Heart left ventricle (tissue), 16 donors: Measurements from ENCODE around the gene MCTP1. TPM values are rescaled to one million over a fixed set of nuclear protein-coding genes. Genes with fewer than 3 reads are reported as not detected.

Experiments
- ATAC-seq, 4 donors: fragments of 200-7000 bp; cut with Tn5 transposase; one replicate each; pipeline ENCODE4 v1.9.1; 2020 to 2022; ENCODE audit warnings: moderate library complexity in 4 of 4, mild to moderate bottlenecking in 3 of 4, moderate number of reproducible peaks in 1 of 4
- DNase-seq, 5 donors: peaks; one replicate each; pipeline ENCODE4 v3.0.0-alpha.2; 2020
- H3K27ac ChIP-seq, 12 donors: fragments of 200-600 bp; sonication (generic) in 4 of 12; one replicate each; pipeline versions ENCODE4 v1.5.0 to v1.8.0; 2016 to 2022; ENCODE audit warnings: mild to moderate bottlenecking in 2 of 12
- H3K27me3 ChIP-seq, 9 donors: fragments of 200-600 bp; sonication (generic) in 2 of 9; one replicate each; pipeline versions ENCODE4 v1.5.1 to v1.8.0; 2016 to 2022; ENCODE audit warnings: mild to moderate bottlenecking in 3 of 9
- H3K36me3 ChIP-seq, 9 donors: fragments of 200-600 bp; sonication (generic) in 2 of 9; one replicate each; pipeline versions ENCODE4 v1.5.0 to v1.8.0; 2018 to 2022; ENCODE audit warnings: mild to moderate bottlenecking in 2 of 9
- H3K4me1 ChIP-seq, 12 donors: fragments of 200-600 bp; sonication (generic) in 4 of 12; one replicate each; pipeline versions ENCODE4 v1.5.0 to v1.8.0; 2016 to 2022; ENCODE audit warnings: mild to moderate bottlenecking in 3 of 12
- H3K4me3 ChIP-seq, 12 donors: fragments of 200-600 bp; sonication (generic) in 4 of 12; one replicate each; pipeline versions ENCODE4 v1.5.0 to v1.8.0; 2017 to 2022; ENCODE audit warnings: mild to moderate bottlenecking in 9 of 12, moderate library complexity in 4 of 12
- H3K9me3 ChIP-seq, 12 donors: fragments of 200-600 bp; sonication (generic) in 4 of 12; one replicate each; pipeline versions ENCODE4 v1.5.0 to v1.8.0; 2016 to 2022; ENCODE audit warnings: mild to moderate bottlenecking in 1 of 12
- CTCF ChIP-seq, 12 donors: fragments of 200-600 bp; sonication (generic) in 4 of 12; IDR thresholded peaks; one replicate each; pipeline versions ENCODE4 v1.5.0 to v1.8.0; 2018 to 2022; ENCODE audit warnings: antibody characterized with exemption in 12 of 12, mild to moderate bottlenecking in 5 of 12
- POLR2A ChIP-seq, 2 donors: fragments of 450-650 bp; IDR thresholded peaks; one replicate each; pipeline ENCODE4 v1.6.1; 2017; ENCODE audit warnings: antibody characterized with exemption in 2 of 2, mild to moderate bottlenecking in 2 of 2, moderate library complexity in 2 of 2
- WGBS, 4 donors: extraction: QIAGEN DNeasy Blood & Tissue Kit in 2 of 4; methylation state at CpG; one replicate each; pipeline versions ENCODE4 v1.1.5 to v1.1.7; 2013 to 2018; 5-methylcytosine and 5-hydroxymethylcytosine counted together
- intact Hi-C, 10 donors: fragments of 100-400 bp; cut with DNase I; formaldehyde crosslinking; loops; one replicate each; pipeline versions ENCODE4 v1.11.1 to v1.14.2; 2022
- polyA plus RNA-seq, 2 donors: library from polyadenylated mRNA; stranded (reverse); fragments of 200-250 nt; gene quantifications; one replicate each; pipeline ENCODE4 v1.2.3, GENCODE V29; 2013
- total RNA-seq, 9 donors: library from RNA; depleted of rRNA in 2 of 9; stranded (reverse); fragments of >200 nt in 2 of 9; fragmentation: NEBNext Ultra II Directional in 3 of 9; extraction: Animal tissue kit (Norgen Biotek cat#: 25700) in 3 of 9; gene quantifications; one replicate each; pipeline versions ENCODE4 v1.1.0 to v1.2.4, GENCODE V29; 2016 to 2023
- donor health status: ischemic (EF 13 %, LVEDD 7.1; RV severe dilation, severe dysfunction).
- donor health status: healthy with polysubstance abuse.
- donor health status: DM: no; HTN: yes; CAD: no.
- donor health status: DM: no; HTN: no; CAD: no.
- donor health status: ischemic (EF 25% LVEDD 6.9; RV normal size, moderate dysfunction).
- donor health status: ischemic (EF 25% LVEDD 5.7; RV mildly dilated, moderate dysfunction).
- donor health status: healthy.
- donor health status: DM: yes; HTN: yes; CAD: no.
- donor health status: ischemic (EF 35%, LVEDD 5.7; RV mildly dilated, moderate dysfunction).
- donor health status: nonischemic (EF 11% LVEDD 7.7; RV severe dilation, severe dysfunction).
- donor health status: DM: yes; HTN: yes; CAD: no.
- donor health status: PGD.
- donor health status: ischemic (EF 29% LVEDD 5.4; RV normal size, mild dysfunction).
- donor health status: nonischemic (EF 23%, LVEDD 6.1; RV moderate dilation, normal function).

Gene MCTP1
- total and polyA plus RNA-seq, 11 donors, result 0.91 to 28.4 (median 6.1) TPM

- WGBS, 4 donors, result 94 to 99% (median 97%) methylated on average over 1 of the region's 1 CpG
- peak in 3 of 4 donors; percentile 48 to 59 (median 53) for ATAC-seq
Measured at GRCh38 chr5:94674490-94675382, 610.2 kb downstream of the MCTP1 start.

GRCh38 chr5:94672746-94673145, 612.1 kb downstream of the MCTP1 start:
- no peaks in the 10 kb centered on the region for H3K9me3 ChIP-seq
- H3K4me3 ChIP-seq, result no peak overlapping the region
- no peaks in the 10 kb centered on the region for H3K27me3 ChIP-seq
- no peak for TF ChIP-seq CTCF (IDR thresholded peaks at IDR 0.05)
- TF ChIP-seq POLR2A (IDR thresholded peaks at IDR 0.05), result no peak
- 12 to 29% (median 18%) methylated on average over 1 of the region's 1 CpG for WGBS, 4 donors
- no peak for DNase-seq
- intact Hi-C loops, result no loop called here
- peaks cover 0 to 27% (median 7%) of the 10 kb centered on the region in 9 donors for H3K36me3 ChIP-seq
- no peak overlapping the region for H3K27ac ChIP-seq
- peaks cover 0 to 13% (median 0%) of the 10 kb centered on the region in 12 donors for H3K4me1 ChIP-seq
- no peak for ATAC-seq

More at GRCh38 chr5:94674490-94675382, 610.2 kb downstream of the MCTP1 start:
- no peaks in the 10 kb centered on the region for H3K9me3 ChIP-seq
- intact Hi-C loops, result no loop called here
- H3K4me1 ChIP-seq, result peaks cover 0 to 13% (median 0%) of the 10 kb centered on the region in 12 donors
- H3K36me3 ChIP-seq, result peaks cover 0 to 29% (median 13%) of the 10 kb centered on the region in 9 donors
- H3K27me3 ChIP-seq, result no peaks in the 10 kb centered on the region
- H3K27ac ChIP-seq, result no peak overlapping the region
- DNase-seq, result no peak
- no peak overlapping the region for H3K4me3 ChIP-seq
- no peak for TF ChIP-seq CTCF (IDR thresholded peaks at IDR 0.05)
- TF ChIP-seq POLR2A (IDR thresholded peaks at IDR 0.05), result no peak

GRCh38 chr5:94670726-94671125, 614.2 kb downstream of the MCTP1 start:
- Histone ChIP-seq H3K9me3 (no peaks in the 10 kb centered on the region), H3K36me3 (peaks cover 0 to 23% (median 2%) of the 10 kb centered on the region in 9 donors), H3K4me1 (peaks cover 0 to 13% (median 0%) of the 10 kb centered on the region in 12 donors), H3K27ac (no peak overlapping the region), H3K27me3 (no peaks in the 10 kb centered on the region), H3K4me3 (no peak overlapping the region)
- no peak for TF ChIP-seq CTCF (IDR thresholded peaks at IDR 0.05)
- no peak for TF ChIP-seq POLR2A (IDR thresholded peaks at IDR 0.05)
- intact Hi-C loops, result no loop called here
- no peak for DNase-seq
- ATAC-seq, result no peak
- 84 to 95% (median 89%) methylated on average over 1 of the region's 1 CpG for WGBS, 4 donors

GRCh38 chr5:94667937-94668336, 617.0 kb downstream of the MCTP1 start:
- no peak overlapping the region for H3K4me3 ChIP-seq
- ATAC-seq, result no peak

More at GRCh38 chr5:94667937-94668336, 617.0 kb downstream of the MCTP1 start:
- Histone ChIP-seq H3K27ac (no peak overlapping the region), H3K27me3 (no peaks in the 10 kb centered on the region), H3K9me3 (no peaks in the 10 kb centered on the region), H3K4me1 (peaks cover 0 to 7% (median 0%) of the 10 kb centered on the region in 12 donors), H3K36me3 (peaks cover 0 to 51% (median 19%) of the 10 kb centered on the region in 9 donors)
- DNase-seq, result no peak
- TF ChIP-seq CTCF (IDR thresholded peaks at IDR 0.05), result no peak
- no peak for TF ChIP-seq POLR2A (IDR thresholded peaks at IDR 0.05)
- 80 to 98% (median 95%) methylated on average over 3 of the region's 3 CpGs for WGBS, 4 donors
- intact Hi-C loops, result no loop called here
